GM12874 (cell line): ENCODE results near the gene ANGPTL2.

ENCODE experiments used
- CTCF ChIP-seq: IDR thresholded peaks from 2 replicates; pipeline ENCODE4 v1.5.1; 2011; ENCODE audit warnings: low read depth, mild to moderate bottlenecking, control low read depth, low read length, moderate library complexity; ENCODE audit not compliant: insufficient read depth

Gene ANGPTL2

GRCh38 chr9:127136880-127137639, 14.6 kb upstream of the ANGPTL2 start:
- TF ChIP-seq CTCF: no peak

GRCh38 chr9:127136081-127136879, 13.8 kb upstream of the ANGPTL2 start:
- TF ChIP-seq CTCF: no peak

- TF ChIP-seq CTCF: no peak
These were observed 12.8 kb upstream of the ANGPTL2 start for GRCh38 chr9:127135056-127135745.

GRCh38 chr9:127133739-127134167, 11.3 kb upstream of the ANGPTL2 start:
- TF ChIP-seq CTCF: no peak

GRCh38 chr9:127132921-127133647, 10.6 kb upstream of the ANGPTL2 start:
- TF ChIP-seq CTCF: no peak

GRCh38 chr9:127132375-127132774, 9.9 kb upstream of the ANGPTL2 start:
- TF ChIP-seq CTCF: no peak

GRCh38 chr9:127131871-127132270, 9.4 kb upstream of the ANGPTL2 start:
- TF ChIP-seq CTCF: no peak
